ENCODE measurements around the gene SCFD2. TPM values are rescaled to one million over a fixed set of nuclear protein-coding genes. Genes with fewer than 3 reads are reported as not detected.

SCFD2 gene
- total RNA-seq, 1 experiment from 2014 or later = 36.6 TPM

GRCh38 chr4:52865300-52865699 lies 500.6 kb downstream of the SCFD2 start:
- Histone ChIP-seq H3K4me1 (ENCODE audit: insufficient read depth, low read length) (peaks cover 5% of the 10 kb centered on the region), H3K27me3 (ENCODE audit: low read length) (0 out of 2 replicates have a peak, but pooled peaks cover 1% of the 10 kb centered on the region), H3K9me3 (ENCODE audit: low read length) (no peaks in the 10 kb centered on the region), H4K20me1 (ENCODE audit: low read length) (no peaks in the 10 kb centered on the region), H3F3A (ENCODE audit: low read length, unreplicated experiment) (no peaks in the 10 kb centered on the region), H3K79me2 (ENCODE audit: low read length) (no peaks in the 10 kb centered on the region), H3K4me3 (ENCODE audit: low read length) (no peak overlapping the region), H2AFZ (ENCODE audit: low read length) (no peak overlapping the region), H3K36me3 (ENCODE audit: low read depth, low read length) (no peaks in the 10 kb centered on the region), H3K4me2 (ENCODE audit: low read length) (no peak overlapping the region), H3K27ac (ENCODE audit: low read length) (no peak overlapping the region), H3K9ac (ENCODE audit: low read length) (no peak overlapping the region), H3K9me2 (replicated peaks; ENCODE audit: low read length) (no peaks in the 10 kb centered on the region)
- no peak for ATAC-seq
- no TSS peak for BruUV-seq (replicated peaks)
- TF ChIP-seq EZH2 (IDR thresholded peaks at IDR 0.05; ENCODE audit: low read length, unreplicated experiment) (no peak), EZH2phosphoT487 (IDR thresholded peaks at IDR 0.05; ENCODE audit: borderline replicate concordance, low read length) (no peak), CTCF (conservative IDR thresholded peaks at IDR 0.05; ENCODE audit: low read depth, low read length) (no peak)
- POLR2A ChIA-PET (ENCODE audit: unreplicated experiment) = no interaction called here
- no peak for DNase-seq
- CTCF ChIA-PET = no interaction called here
- intact Hi-C loops (cut with micrococcal nuclease) = no loop called here

GRCh38 chr4:52864793-52865192 lies 501.1 kb downstream of the SCFD2 start:
- Histone ChIP-seq H3F3A (ENCODE audit: low read length, unreplicated experiment) (no peaks in the 10 kb centered on the region), H3K9ac (ENCODE audit: low read length) (no peak overlapping the region), H3K27ac (ENCODE audit: low read length) (no peak overlapping the region), H3K27me3 (ENCODE audit: low read length) (0 out of 2 replicates have a peak, but pooled peaks cover 6% of the 10 kb centered on the region), H3K9me2 (replicated peaks; ENCODE audit: low read length) (no peaks in the 10 kb centered on the region), H2AFZ (ENCODE audit: low read length) (no peak overlapping the region), H3K9me3 (ENCODE audit: low read length) (no peaks in the 10 kb centered on the region), H3K36me3 (ENCODE audit: low read depth, low read length) (no peaks in the 10 kb centered on the region), H3K4me1 (ENCODE audit: insufficient read depth, low read length) (peaks cover 5% of the 10 kb centered on the region), H3K4me2 (ENCODE audit: low read length) (no peak overlapping the region), H3K79me2 (ENCODE audit: low read length) (no peaks in the 10 kb centered on the region), H4K20me1 (ENCODE audit: low read length) (no peaks in the 10 kb centered on the region), H3K4me3 (ENCODE audit: low read length) (no peak overlapping the region)
- intact Hi-C loops (cut with micrococcal nuclease) = no loop called here
- DNase-seq = no peak
- TF ChIP-seq EZH2 (IDR thresholded peaks at IDR 0.05; ENCODE audit: low read length, unreplicated experiment) (no peak), CTCF (conservative IDR thresholded peaks at IDR 0.05; ENCODE audit: low read depth, low read length) (no peak), EZH2phosphoT487 (IDR thresholded peaks at IDR 0.05; ENCODE audit: borderline replicate concordance, low read length) (no peak)
- no TSS peak for BruUV-seq (replicated peaks)
- no peak for ATAC-seq
- CTCF ChIA-PET = no interaction called here
- POLR2A ChIA-PET (ENCODE audit: unreplicated experiment) = no interaction called here

GRCh38 chr4:52863324-52863723 lies 502.5 kb downstream of the SCFD2 start:
- no peak overlapping the region for H3K4me3 ChIP-seq (ENCODE audit: low read length)
- BruUV-seq (replicated peaks) = no TSS peak
- no peak overlapping the region for H3K9ac ChIP-seq (ENCODE audit: low read length)
- ChIA-PET POLR2A (ENCODE audit: unreplicated experiment) (no interaction called here), CTCF (no interaction called here)
- ATAC-seq (no peak), DNase-seq (no peak)
- no peak overlapping the region for H3K27ac ChIP-seq (ENCODE audit: low read length)
- no peak overlapping the region for H2AFZ ChIP-seq (ENCODE audit: low read length)
- H3K9me3 ChIP-seq (ENCODE audit: low read length) = no peaks in the 10 kb centered on the region
- H3K9me2 ChIP-seq (replicated peaks; ENCODE audit: low read length) = no peaks in the 10 kb centered on the region
- H3K36me3 ChIP-seq (ENCODE audit: low read depth, low read length) = no peaks in the 10 kb centered on the region
- no peak overlapping the region for H3K4me2 ChIP-seq (ENCODE audit: low read length)
- intact Hi-C loops (cut with micrococcal nuclease) = no loop called here
- TF ChIP-seq EZH2phosphoT487 (IDR thresholded peaks at IDR 0.05; ENCODE audit: borderline replicate concordance, low read length) = no peak
- no peak for TF ChIP-seq CTCF (conservative IDR thresholded peaks at IDR 0.05; ENCODE audit: low read depth, low read length)
- no peak for TF ChIP-seq EZH2 (IDR thresholded peaks at IDR 0.05; ENCODE audit: low read length, unreplicated experiment)
- H3K27me3 ChIP-seq (ENCODE audit: low read length) = 0 out of 2 replicates have a peak, but pooled peaks cover 6% of the 10 kb centered on the region
- no peaks in the 10 kb centered on the region for H3K79me2 ChIP-seq (ENCODE audit: low read length)
- H3K4me1 ChIP-seq (ENCODE audit: insufficient read depth, low read length) = peaks cover 5% of the 10 kb centered on the region
- no peaks in the 10 kb centered on the region for H3F3A ChIP-seq (ENCODE audit: low read length, unreplicated experiment)
- H4K20me1 ChIP-seq (ENCODE audit: low read length) = no peaks in the 10 kb centered on the region

Data from PC-3 (cell line).